Adipose tissue (tissue), 3 donors: Measurements from ENCODE around the gene BLM. TPM values are rescaled to one million over a fixed set of nuclear protein-coding genes. Genes with fewer than 3 reads are reported as not detected.
A peak's percentile ranks its signal among the peaks of the same experiment; 100 is the strongest.
"Not testable (repeated sequence)": the region's sequence is repeated elsewhere in the genome, so short reads cannot be mapped to it uniquely, and the experiment has no call there.

Experiments used
- H3K27ac ChIP-seq: one replicate; pipeline ENCODE4 v1.5.1; 2013; ENCODE audit warnings: low read depth, low read length
- WGBS, 3 donors: extraction: QIAGEN DNeasy Blood & Tissue Kit; methylation state at CpG; one replicate each; pipeline ENCODE4 v1.1.7; 2013; 5-methylcytosine and 5-hydroxymethylcytosine counted together
- polyA plus RNA-seq, 3 donors: library from polyadenylated mRNA; stranded (reverse); fragments of 200-250 nt; gene quantifications; one replicate each; pipeline ENCODE4 v1.2.3, GENCODE V29; 2013
- donor health status: healthy with polysubstance abuse.
- donor health status: Bipolar disorder and iron deficiency.
- donor health status: healthy.

The BLM gene
- polyA plus RNA-seq, 3 donors, result 0.62 to 5.2 (median 0.97) TPM

DNA sequence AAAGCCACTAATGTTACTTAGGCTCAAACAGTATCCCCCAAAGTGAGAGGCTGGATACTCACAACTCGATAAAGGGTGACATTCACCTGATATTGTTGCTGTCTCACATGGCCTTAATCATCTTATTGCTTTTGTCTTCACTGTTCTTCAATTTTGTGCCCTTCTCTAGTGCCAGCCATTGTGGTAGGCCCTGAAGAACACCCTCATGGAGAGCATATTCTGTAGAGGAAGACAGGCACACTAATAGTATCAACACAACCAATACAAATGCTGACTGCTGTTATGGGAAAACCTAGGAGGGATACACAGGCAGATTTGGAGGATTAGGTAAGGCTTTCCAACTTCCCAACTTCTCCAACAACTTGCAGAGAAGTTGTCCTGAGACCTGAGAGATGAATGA is 4.1 kb upstream of the BLM start:
- WGBS, 3 donors, result 90 to 98% (median 97%) methylated on average over 1 of the region's 1 CpG
- no peak overlapping the region for H3K27ac ChIP-seq

DNA sequence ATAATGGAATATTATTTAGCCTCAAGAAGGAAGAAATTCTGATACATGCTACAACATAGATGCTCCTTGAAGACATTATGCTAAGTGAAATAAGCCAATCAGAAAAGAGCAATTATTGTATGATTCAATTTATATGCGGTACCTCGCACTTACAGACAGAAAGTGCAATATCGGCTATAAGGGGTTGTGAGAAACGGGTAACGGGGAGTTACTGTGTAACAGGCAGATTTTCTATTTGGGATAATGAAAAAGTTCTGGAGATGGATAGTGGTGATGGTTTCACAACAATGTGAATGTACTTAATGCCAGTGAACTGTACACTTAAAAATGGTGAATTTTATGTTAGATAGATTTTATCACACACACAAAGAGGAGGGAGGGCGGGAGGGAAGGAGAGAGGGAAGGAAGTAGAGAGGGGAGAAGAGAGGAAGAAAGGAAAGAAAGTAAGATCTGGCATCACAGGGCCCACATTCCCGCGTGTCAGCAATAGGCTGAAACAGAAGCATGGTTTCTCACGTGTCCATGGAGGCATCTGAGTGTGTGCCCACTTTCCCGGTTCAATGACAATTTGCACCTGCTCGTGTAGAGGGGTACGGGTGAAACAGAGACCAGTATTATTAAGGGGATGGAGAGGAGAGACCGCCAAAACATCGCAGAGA is 700 bp upstream of the BLM start:
- H3K27ac ChIP-seq, result peak overlapping the region; percentile 79
- 9 to 12% (median 11%) methylated on average over 14 of the region's 14 CpGs for WGBS, 3 donors

- no peak overlapping the region for H3K27ac ChIP-seq
- 45 to 62% (median 60%) methylated on average over 5 of the region's 5 CpGs for WGBS, 3 donors
These were observed 1.1 kb downstream of the BLM start for GRCh38 chr15:90718232-90718631.

DNA sequence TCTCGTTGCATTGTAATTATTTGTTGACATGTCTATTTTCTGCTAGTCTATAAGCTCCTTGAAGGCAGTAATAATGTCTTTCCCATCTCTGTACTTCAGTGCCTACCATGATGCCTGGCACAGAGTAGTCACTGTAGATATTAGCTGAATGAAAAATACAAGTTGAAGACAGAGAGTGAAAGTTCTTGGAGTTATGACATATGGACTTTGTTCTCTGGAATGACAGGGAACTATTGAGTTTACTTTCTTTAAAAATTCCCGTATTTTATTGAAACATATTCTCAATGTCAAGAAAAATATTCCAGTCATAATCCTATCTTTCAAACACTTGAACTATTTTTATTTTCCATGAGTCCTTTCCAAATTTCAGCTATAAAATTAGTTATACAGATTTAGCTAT is 3.0 kb downstream of the BLM start:
- H3K27ac ChIP-seq, result no peak overlapping the region
- 67 to 90% (median 81%) methylated on average over 2 of the region's 2 CpGs for WGBS, 3 donors

DNA sequence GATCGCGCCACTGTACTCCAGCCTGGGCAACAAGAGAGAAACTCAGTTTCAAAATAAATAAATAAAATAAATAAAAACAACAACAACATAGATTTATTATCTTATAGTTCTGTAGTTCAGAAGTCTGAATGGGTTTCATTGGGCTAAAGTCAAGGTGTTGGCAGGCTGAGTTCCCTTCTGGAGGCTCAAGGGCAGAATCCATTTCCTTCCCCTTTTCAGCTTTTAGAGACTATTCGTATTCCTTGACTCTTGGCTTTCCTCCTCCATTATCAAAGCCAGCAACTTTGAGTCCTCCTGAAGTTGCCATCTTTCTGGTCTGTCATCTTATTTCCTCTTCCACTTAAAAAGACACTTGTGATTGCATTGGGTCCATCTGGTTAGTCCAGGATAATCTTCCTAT is 12.1 kb downstream of the BLM start:
- WGBS, 3 donors, result 82 to 92% (median 87%) methylated on average over 3 of the region's 3 CpGs
- no peak overlapping the region for H3K27ac ChIP-seq

- H3K27ac ChIP-seq, result no peak overlapping the region
- WGBS, 3 donors, result 85 to 93% (median 87%) methylated on average over 6 of the region's 6 CpGs
These were observed 13.1 kb downstream of the BLM start for GRCh38 chr15:90730290-90730689.

DNA sequence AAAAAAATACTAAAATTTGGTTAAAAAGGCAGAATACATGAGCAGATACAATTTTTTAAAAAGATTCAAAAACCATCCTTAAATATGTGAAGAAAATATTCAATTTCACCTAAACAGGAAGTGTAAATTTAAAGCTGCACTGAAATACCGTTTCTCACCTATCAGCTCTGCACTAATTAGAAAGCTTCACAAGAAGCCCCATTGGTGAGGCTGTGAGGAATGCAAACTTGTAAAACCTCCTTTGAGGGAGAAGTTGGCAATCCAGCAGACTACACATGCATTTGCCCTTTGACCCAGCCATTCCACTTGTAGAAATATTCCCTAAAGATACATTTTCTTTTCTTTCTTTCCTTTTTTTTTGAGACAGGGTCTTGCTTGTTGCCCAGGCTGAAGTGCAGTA is 18.8 kb downstream of the BLM start:
- H3K27ac ChIP-seq, result no peak overlapping the region
- 42 to 63% (median 49%) methylated on average over 1 of the region's 1 CpG for WGBS, 3 donors

DNA sequence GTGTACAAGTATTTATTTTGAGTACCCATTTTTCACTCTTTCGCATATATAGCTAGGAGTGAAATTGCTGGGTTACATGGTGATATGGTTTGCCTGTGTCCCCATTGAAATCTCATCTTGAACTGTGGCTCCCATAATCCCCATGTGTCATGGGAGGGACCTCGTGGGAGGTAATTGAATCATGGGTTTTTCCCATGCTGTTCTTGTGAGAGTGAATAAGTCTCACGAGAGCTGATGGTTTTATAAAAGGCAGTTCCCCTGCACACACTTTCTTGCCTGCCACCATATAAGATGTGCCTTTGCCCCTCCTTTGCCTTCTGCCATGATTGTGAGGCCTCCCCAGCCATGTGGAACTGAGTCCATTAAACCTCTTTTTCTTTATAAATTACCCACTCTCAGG is 23.4 kb downstream of the BLM start:
- H3K27ac ChIP-seq, result not testable (repeated sequence)
- 91 to 95% (median 92%) methylated on average over 3 of the region's 3 CpGs for WGBS, 3 donors

GRCh38 chr15:90742087-90742486 is 24.9 kb downstream of the BLM start:
- no peak overlapping the region for H3K27ac ChIP-seq
- 42 to 65% (median 44%) methylated on average over 3 of the region's 3 CpGs for WGBS, 3 donors

GRCh38 chr15:90743407-90743806 is 26.3 kb downstream of the BLM start:
- H3K27ac ChIP-seq, result no peak overlapping the region
- WGBS, 3 donors, result 95 to 97% (median 97%) methylated on average over 1 of the region's 1 CpG

DNA sequence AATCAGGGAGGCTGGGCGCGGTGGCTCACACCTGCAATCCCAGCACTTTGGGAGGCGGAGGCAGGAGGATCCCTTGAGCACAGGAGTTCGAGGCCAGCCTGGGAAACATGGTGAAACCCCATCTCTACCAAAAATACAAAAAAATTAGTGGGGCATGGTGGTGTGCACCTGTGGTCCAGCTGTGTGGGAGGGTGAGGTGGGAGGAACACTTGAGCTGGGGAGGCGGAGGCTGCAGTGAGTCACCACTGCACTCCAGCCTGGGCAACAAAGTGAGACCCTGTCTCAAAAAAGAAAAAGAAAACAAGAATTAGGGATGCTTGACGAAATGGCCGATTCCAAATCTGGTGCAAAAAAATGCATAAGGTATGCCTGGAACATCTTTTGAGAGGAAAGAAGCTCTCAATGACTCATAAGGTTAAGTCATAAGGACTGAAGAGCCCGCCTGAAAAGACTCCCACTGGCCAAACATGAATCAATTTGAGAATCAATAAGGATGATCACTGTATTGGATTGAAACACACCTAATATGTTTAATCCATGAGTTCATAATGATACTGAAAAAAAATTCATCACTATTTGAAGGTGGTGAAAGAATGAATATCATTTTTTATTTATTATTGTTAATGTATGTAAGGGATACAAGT is 27.7 kb downstream of the BLM start:
- no peak overlapping the region for H3K27ac ChIP-seq
- 96 to 98% (median 98%) methylated on average over 8 of the region's 8 CpGs for WGBS, 3 donors

DNA sequence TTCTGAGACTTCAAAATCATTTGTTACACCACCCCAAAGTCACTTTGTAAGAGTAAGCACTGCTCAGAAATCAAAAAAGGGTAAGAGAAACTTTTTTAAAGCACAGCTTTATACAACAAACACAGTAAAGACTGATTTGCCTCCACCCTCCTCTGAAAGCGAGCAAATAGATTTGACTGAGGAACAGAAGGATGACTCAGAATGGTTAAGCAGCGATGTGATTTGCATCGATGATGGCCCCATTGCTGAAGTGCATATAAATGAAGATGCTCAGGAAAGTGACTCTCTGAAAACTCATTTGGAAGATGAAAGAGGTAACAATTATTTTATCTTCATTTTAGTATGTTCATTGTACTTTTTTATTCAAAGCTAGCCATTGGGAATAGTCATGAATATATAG is 32.6 kb downstream of the BLM start:
- WGBS, 3 donors, result 78 to 98% (median 87%) methylated on average over 3 of the region's 3 CpGs

GRCh38 chr15:90750186-90750585 is 33.0 kb downstream of the BLM start:
- no peak overlapping the region for H3K27ac ChIP-seq
- WGBS, 3 donors, result 53 to 87% (median 62%) methylated on average over 7 of the region's 7 CpGs

More for the DNA sequence above, 32.6 kb downstream of the BLM start:
- H3K27ac ChIP-seq, result no peak overlapping the region

DNA sequence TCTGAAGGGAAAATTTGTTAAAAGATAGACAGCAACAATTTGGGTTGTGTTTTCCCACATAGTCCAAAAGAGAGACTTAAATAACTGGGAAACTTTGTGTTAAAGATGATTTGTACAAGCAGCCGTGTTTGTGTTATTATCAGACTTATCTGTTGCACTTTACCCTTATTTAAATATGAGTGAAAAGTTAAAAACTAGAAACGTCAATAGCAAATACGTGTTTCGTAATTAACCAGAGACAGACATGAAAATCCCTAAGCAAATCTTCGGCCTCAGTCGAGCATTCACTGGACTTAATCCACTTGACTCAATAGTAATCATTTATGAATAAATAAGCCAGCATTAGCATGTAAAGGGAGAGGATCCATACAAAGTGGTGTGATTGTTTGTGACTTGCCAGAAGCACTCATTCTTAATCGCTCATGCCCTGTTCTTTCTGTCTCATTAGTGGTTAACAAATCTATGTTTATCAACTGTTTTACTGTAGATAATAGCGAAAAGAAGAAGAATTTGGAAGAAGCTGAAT is 34.2 kb downstream of the BLM start:
- WGBS, 3 donors, result 49 to 89% (median 84%) methylated on average over 8 of the region's 8 CpGs
- H3K27ac ChIP-seq, result no peak overlapping the region

DNA sequence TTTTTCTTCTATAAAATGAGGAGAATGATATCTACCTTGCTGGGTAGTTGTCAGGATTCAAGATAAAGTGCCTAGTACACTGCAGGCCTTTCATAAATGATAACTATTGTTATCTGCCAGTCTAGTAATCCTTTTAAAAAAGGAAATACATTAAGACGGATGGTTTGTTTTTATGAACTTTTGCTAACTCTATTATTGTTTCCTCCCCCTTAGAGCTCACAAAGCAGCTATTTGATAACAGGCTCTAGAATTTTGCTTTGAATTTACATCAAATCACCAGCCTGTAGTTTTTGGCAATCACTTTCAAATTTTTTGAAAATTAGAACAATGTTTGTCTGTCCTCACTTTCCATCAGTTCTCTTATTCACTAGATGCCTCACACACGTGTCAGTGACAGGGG is 39.8 kb downstream of the BLM start:
- H3K27ac ChIP-seq, result no peak overlapping the region
- 62 to 78% (median 68%) methylated on average over 2 of the region's 2 CpGs for WGBS, 3 donors

DNA sequence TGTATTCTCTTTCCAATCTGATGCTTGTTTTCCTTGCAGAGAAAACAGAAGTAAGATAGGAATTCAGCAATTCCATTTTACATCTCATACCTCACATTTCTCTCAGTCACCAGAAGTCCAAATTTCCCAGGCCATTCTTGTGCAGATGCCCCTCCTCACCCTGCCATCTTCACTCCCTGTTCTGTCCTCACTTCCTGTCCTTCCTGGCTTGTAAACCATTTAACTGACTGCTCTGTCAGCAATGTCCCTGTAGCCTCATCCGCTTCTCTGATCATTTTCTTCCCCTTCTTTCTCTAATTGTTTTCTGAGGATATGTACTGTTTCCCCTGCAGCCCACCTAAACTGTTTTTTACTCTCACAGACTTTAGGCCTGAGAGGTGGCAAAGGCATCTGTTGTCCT is 40.3 kb downstream of the BLM start:
- H3K27ac ChIP-seq, result no peak overlapping the region
- WGBS, 3 donors, result 61 to 94% (median 62%) methylated on average over 1 of the region's 1 CpG

DNA sequence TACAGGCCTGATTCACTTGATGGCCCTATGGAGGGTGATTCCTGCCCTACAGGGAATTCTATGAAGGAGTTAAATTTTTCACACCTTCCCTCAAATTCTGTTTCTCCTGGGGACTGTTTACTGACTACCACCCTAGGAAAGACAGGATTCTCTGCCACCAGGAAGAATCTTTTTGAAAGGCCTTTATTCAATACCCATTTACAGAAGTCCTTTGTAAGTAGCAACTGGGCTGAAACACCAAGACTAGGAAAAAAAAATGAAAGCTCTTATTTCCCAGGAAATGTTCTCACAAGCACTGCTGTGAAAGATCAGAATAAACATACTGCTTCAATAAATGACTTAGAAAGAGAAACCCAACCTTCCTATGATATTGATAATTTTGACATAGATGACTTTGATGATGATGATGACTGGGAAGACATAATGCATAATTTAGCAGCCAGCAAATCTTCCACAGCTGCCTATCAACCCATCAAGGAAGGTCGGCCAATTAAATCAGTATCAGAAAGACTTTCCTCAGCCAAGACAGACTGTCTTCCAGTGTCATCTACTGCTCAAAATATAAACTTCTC is 43.6 kb downstream of the BLM start:
- H3K27ac ChIP-seq, result no peak overlapping the region
- WGBS, 3 donors, result 92 to 95% (median 93%) methylated on average over 1 of the region's 1 CpG

GRCh38 chr15:90761629-90762028 is 44.5 kb downstream of the BLM start:
- no peak overlapping the region for H3K27ac ChIP-seq
- 90 to 94% (median 92%) methylated on average over 3 of the region's 3 CpGs for WGBS, 3 donors

DNA sequence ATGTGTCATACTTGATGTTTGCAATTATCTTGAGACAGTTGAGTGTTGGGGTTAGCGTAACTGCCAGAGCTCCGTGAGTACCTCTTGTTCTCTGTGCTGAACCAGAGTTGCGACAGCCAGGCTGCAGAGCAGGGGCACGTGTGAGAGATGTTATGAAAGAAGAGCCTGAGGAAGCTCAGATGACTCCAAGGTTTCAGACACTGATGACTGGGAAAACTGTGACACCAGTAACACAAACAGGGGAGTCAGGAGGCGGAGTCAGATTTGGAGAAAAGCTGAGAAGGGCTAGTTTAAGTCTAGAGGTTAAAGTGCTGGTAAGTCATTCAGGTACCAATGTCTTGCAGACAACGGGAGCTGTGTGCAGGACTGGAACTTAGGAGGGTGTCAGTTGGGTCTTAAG is 45.0 kb downstream of the BLM start:
- WGBS, 3 donors, result 55 to 88% (median 57%) methylated on average over 6 of the region's 6 CpGs
- H3K27ac ChIP-seq, result no peak overlapping the region
